GM23338 (cell line): Measurements from ENCODE around the gene DDX41. TPM values are rescaled to one million over a fixed set of nuclear protein-coding genes. Genes with fewer than 3 reads are reported as not detected.
A peak's percentile ranks its signal among the peaks of the same experiment; 100 is the strongest.

Source experiments
- ATAC-seq: fragments of 200-7000 bp; cut with Tn5 transposase; 3 replicates; pipeline ENCODE4 v1.9.1; 2020
- DNase-seq: peaks from one replicate; pipeline ENCODE4 v3.0.0-alpha.2; 2015; ENCODE audit warnings: low spot score
- H2AFZ ChIP-seq: fragments of 200-600 bp; sonication (generic); 2 replicates; pipeline ENCODE4 v1.8.0; 2016; ENCODE audit warnings: antibody characterized with exemption, mild to moderate bottlenecking, moderate library complexity
- H3F3A ChIP-seq: fragments of 200-600 bp; sonication (generic); replicated peaks from 2 replicates; pipeline ENCODE4 v1.8.0; 2017; ENCODE audit warnings: antibody characterized with exemption, mixed run types, low read depth
- H3K27ac ChIP-seq: fragments of 200-600 bp; sonication (generic); 2 replicates; pipeline ENCODE4 v1.6.1; 2016; ENCODE audit warnings: low read depth
- H3K27me3 ChIP-seq: fragments of 200-600 bp; sonication (generic); 2 replicates; pipeline ENCODE4 v1.8.0; 2016; ENCODE audit warnings: mild to moderate bottlenecking, mixed run types, moderate library complexity; ENCODE audit not compliant: insufficient read depth
- H3K36me3 ChIP-seq: fragments of 200-600 bp; sonication (generic); 2 replicates; pipeline ENCODE4 v1.8.0; 2016; ENCODE audit warnings: mild to moderate bottlenecking; ENCODE audit not compliant: insufficient read depth
- H3K4me1 ChIP-seq: fragments of 200-600 bp; sonication (generic); 2 replicates; pipeline ENCODE4 v1.8.0; 2016; ENCODE audit warnings: mild to moderate bottlenecking, moderate library complexity; ENCODE audit not compliant: insufficient read depth
- H3K4me2 ChIP-seq: fragments of 200-600 bp; sonication (generic); 2 replicates; pipeline ENCODE4 v1.7.1; 2017; ENCODE audit warnings: mixed run types
- H3K4me3 ChIP-seq: fragments of 200-600 bp; sonication (generic); 2 replicates; pipeline ENCODE4 v1.6.1; 2016; ENCODE audit warnings: mixed run types
- H3K79me2 ChIP-seq: fragments of 200-600 bp; sonication (generic); replicated peaks from 2 replicates; pipeline ENCODE4 v1.8.0; 2017; ENCODE audit warnings: mild to moderate bottlenecking; ENCODE audit not compliant: insufficient read depth
- H3K9me2 ChIP-seq: fragments of 200-600 bp; sonication (generic); 2 replicates; pipeline ENCODE4 v1.8.0; 2017; ENCODE audit not compliant: insufficient read depth
- H4K20me1 ChIP-seq: fragments of 200-600 bp; sonication (generic); replicated peaks from 2 replicates; pipeline ENCODE4 v1.8.0; 2017; ENCODE audit warnings: mild to moderate bottlenecking; ENCODE audit not compliant: insufficient read depth
- H3K27ac Mint-ChIP-seq: 2 replicates; pipeline ENCODE4 v1.8.0; 2020; ENCODE audit warnings: inconsistent platforms, mild to moderate bottlenecking, moderate library complexity, mixed read lengths
- H3K27me3 Mint-ChIP-seq: 3 replicates; pipeline ENCODE4 v1.8.0; 2022; ENCODE audit warnings: low read depth, mild to moderate bottlenecking, moderate library complexity, mixed read lengths, inconsistent platforms; ENCODE audit not compliant: insufficient read depth, poor library complexity
- H3K36me3 Mint-ChIP-seq: 3 replicates; pipeline ENCODE4 v1.8.0; 2021; ENCODE audit warnings: low read depth, mild to moderate bottlenecking, inconsistent platforms, moderate library complexity, mixed read lengths
- H3K4me1 Mint-ChIP-seq: 3 replicates; pipeline ENCODE4 v1.8.0; 2020; ENCODE audit warnings: mild to moderate bottlenecking, inconsistent platforms, mixed read lengths
- H3K4me3 Mint-ChIP-seq: 3 replicates; pipeline ENCODE4 v1.8.0; 2021; ENCODE audit warnings: moderate library complexity, mild to moderate bottlenecking, inconsistent platforms, mixed read lengths
- H3K9me3 Mint-ChIP-seq: 3 replicates; pipeline ENCODE4 v1.8.0; 2020; ENCODE audit warnings: moderate library complexity, mild to moderate bottlenecking, inconsistent platforms, mixed read lengths
- CREB1 ChIP-seq: fragments of 250-450 bp; sonication (Bioruptor Pico); IDR thresholded peaks from 2 replicates; pipeline ENCODE4 v1.5.0; 2020; ENCODE audit warnings: low read depth, mild to moderate bottlenecking, moderate library complexity
- CTCF ChIP-seq, 2 experiments: fragments of 200-600 bp in 1 of 2; sonication (generic) in 1 of 2; conservative IDR thresholded peaks; 2 replicates each; pipeline versions ENCODE4 v1.5.1 to v1.6.1; 2016 to 2017; ENCODE audit warnings: antibody characterized with exemption in 2 of 2, low read depth in 2 of 2, mild to moderate bottlenecking in 2 of 2, moderate library complexity in 1 of 2
- ETS1 ChIP-seq: IDR thresholded peaks from 2 replicates; pipeline ENCODE4 v1.6.1; 2016; ENCODE audit warnings: antibody characterized with exemption
- EZH2 ChIP-seq: fragments of 200-600 bp; sonication (generic); IDR thresholded peaks from one replicate; pipeline ENCODE4 v1.8.0; 2017; ENCODE audit warnings: antibody characterized with exemption, mild to moderate bottlenecking, low read depth; ENCODE audit not compliant: unreplicated experiment
- EZH2phosphoT487 ChIP-seq: fragments of 200-600 bp; sonication (generic); IDR thresholded peaks from one replicate; pipeline ENCODE4 v1.8.1; 2018; ENCODE audit warnings: antibody characterized with exemption; ENCODE audit not compliant: unreplicated experiment
- JUNB ChIP-seq: IDR thresholded peaks from one replicate; pipeline ENCODE4 v1.6.1; 2016; ENCODE audit warnings: antibody characterized with exemption; ENCODE audit not compliant: unreplicated experiment
- NANOG ChIP-seq: IDR thresholded peaks from 2 replicates; pipeline ENCODE4 v1.6.1; 2016; ENCODE audit warnings: antibody characterized with exemption, borderline replicate concordance
- POLR2AphosphoS5 ChIP-seq: IDR thresholded peaks from 2 replicates; pipeline ENCODE4 v1.6.1; 2016; ENCODE audit warnings: antibody characterized with exemption, low read depth
- REST ChIP-seq: IDR thresholded peaks from one replicate; pipeline ENCODE4 v1.6.1; 2018; ENCODE audit warnings: antibody characterized with exemption; ENCODE audit not compliant: unreplicated experiment
- STAT1 ChIP-seq: IDR thresholded peaks from one replicate; pipeline ENCODE4 v1.6.1; 2016; ENCODE audit warnings: antibody characterized with exemption; ENCODE audit not compliant: unreplicated experiment
- ZNF114 ChIP-seq: fragments of 250-450 bp; sonication (Bioruptor Pico); IDR thresholded peaks from 2 replicates; pipeline ENCODE4 v1.5.0; 2020; ENCODE audit warnings: mild to moderate bottlenecking, moderate library complexity
- ZNF331 ChIP-seq: fragments of 250-450 bp; sonication (Bioruptor Pico); IDR thresholded peaks from 2 replicates; pipeline ENCODE4 v1.5.0; 2020; ENCODE audit warnings: low read depth, mild to moderate bottlenecking, moderate library complexity
- ZNF462 ChIP-seq: fragments of 250-450 bp; sonication (Bioruptor Pico); IDR thresholded peaks from 2 replicates; pipeline ENCODE4 v1.5.0; 2020; ENCODE audit warnings: mild to moderate bottlenecking, moderate library complexity
- polyA plus RNA-seq: library from polyadenylated mRNA; unstranded; fragments of >200 nt; fragmentation: Nextera tagmentation; extraction: Ambion mirVana; gene quantifications from 2 replicates; pipeline ENCODE4 v1.2.1, GENCODE V29; 2016
- total RNA-seq: library from RNA; depleted of rRNA; stranded (reverse); fragments of >200 nt; shearing (Covaris generic); gene quantifications from 2 replicates; pipeline ENCODE4 v1.2.3, GENCODE V29; 2014

DDX41 gene
- total and polyA plus RNA-seq, 2 experiments from 2014 or later: 67.1 to 139 TPM

GRCh38 chr5:177553671-177554429 lies 37.1 kb upstream of the DDX41 start:
- Mint-ChIP-seq H3K9me3 (no peaks in the 10 kb centered on the region; the same call in 2 of the 3 replicates), H3K4me3 (peak overlapping the region; percentile 85), H3K36me3 (peaks cover 22% of the 10 kb centered on the region), H3K27ac (no peak overlapping the region), H3K27me3 (peaks cover 12% of the 10 kb centered on the region), H3K4me1 (peaks cover 29% of the 10 kb centered on the region)
- Histone ChIP-seq H3K79me2 (peaks cover 50% of the 10 kb centered on the region), H3K4me3 (peak overlapping the region; percentile 98), H2AFZ (no peak overlapping the region), H3K36me3 (peaks cover 11% of the 10 kb centered on the region; the same call in 1 of the 2 replicates), H3K4me1 (peaks cover 10% of the 10 kb centered on the region; the same call in 1 of the 2 replicates), H3F3A (peaks cover 15% of the 10 kb centered on the region), H3K4me2 (peak overlapping the region; percentile 99), H3K27ac (0 out of 2 replicates have a peak overlapping the region, but pooled peaks have one; percentile 26), H4K20me1 (peaks cover 40% of the 10 kb centered on the region), H3K9me2 (no peaks in the 10 kb centered on the region), H3K27me3 (no peaks in the 10 kb centered on the region)
- peak; percentile 42 for DNase-seq
- ATAC-seq: peak; percentile 61
- TF ChIP-seq JUNB (no peak), STAT1 (no peak), EZH2phosphoT487 (no peak), POLR2AphosphoS5 (no peak), EZH2 (no peak), NANOG (no peak), ZNF331 (no peak), ZNF462 (CRISPR knock-in tag) (no peak), REST (no peak), CREB1 (CRISPR knock-in tag) (no peak), CTCF (conservative IDR thresholded peaks at IDR 0.05; ENCODE audit: low read depth in 2 of 2) (no peak), ZNF114 (CRISPR knock-in tag) (no peak), ETS1 (no peak)
